Cerebellar cortex (tissue), 1 donor: Measurements from ENCODE around the gene TSGA10.
"Not testable (repeated sequence)": the region's sequence is repeated elsewhere in the genome, so short reads cannot be mapped to it uniquely, and the experiment has no call there.

Experiments used
- DNase-seq: peaks from one replicate; pipeline ENCODE4 v3.0.0-alpha.2; 2015; ENCODE audit warnings: low spot score

Gene TSGA10

DNA sequence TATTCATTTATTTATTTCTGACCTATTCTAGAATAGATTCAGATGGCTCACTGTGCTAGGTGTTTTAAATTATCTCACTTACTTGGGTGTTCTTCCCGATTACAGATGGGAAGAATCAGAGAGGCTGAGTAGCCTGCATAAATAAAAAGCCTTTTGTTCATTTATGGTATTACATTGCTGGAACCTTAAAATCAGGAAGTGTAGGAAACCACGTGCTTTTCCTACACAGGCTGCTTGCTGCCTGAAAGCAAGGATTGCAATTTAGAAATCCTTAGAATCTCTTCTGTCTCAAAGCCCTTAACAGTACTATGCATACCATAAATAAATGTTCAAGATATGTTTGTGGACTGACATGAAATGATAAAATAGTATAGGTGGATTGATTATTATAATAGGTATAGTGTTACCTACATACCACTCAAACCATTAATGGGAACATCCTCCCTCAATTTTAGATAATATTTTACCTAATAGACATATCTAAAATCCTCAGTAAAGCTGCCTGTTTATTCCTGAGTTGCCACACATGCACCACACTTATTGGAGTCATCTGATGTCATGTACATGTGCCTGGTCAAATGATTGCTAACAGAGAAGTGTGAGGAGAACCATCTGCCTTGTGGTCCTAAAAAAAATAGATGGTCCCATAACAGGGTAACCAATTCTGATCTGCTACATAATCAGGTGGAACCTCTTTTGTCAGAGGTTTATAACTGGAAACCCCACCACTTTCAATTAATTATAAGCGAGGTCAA lies 86.7 kb downstream of the TSGA10 start:
- DNase-seq, result no peak

DNA sequence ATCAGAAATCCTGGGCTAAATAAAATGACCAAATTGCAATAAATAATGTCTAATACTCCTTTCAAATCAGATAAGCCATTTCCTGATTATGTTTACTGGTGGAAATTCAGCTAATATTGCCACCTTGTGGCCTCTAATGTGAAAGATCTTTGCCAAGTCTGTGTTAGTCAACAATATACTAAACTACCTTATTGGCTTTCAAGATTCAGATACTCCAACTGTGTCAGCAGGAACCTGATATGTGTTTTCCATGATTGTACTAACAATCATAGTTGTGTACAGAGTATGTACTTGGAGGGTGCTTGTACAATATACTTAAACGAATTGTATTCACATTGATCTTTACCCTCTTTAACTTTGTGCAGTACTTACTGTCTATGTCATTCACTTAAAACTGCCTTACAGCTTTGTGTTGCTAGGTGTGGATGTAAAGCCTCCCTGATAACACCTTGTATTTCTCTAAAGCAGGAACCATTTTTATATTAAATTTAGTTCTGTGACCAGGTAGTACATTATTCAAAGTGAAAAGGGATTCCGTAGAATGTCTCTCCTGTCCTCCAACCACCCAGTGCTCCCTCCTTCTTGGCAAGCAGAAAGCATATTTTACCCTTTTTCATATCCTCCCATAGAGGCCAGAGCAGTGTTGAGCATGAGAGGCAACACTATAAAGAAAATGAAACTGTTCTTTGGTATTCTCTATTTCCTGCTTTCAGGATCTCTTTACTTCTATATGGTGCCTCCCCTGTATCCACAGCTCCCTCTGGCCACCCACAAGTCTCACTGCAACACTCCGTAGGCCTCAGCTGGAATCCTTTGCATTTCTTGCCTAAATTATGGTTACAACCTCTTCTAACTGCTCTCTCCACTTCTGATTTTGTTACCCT lies 88.4 kb downstream of the TSGA10 start:
- peak; percentile 71 for DNase-seq

DNA sequence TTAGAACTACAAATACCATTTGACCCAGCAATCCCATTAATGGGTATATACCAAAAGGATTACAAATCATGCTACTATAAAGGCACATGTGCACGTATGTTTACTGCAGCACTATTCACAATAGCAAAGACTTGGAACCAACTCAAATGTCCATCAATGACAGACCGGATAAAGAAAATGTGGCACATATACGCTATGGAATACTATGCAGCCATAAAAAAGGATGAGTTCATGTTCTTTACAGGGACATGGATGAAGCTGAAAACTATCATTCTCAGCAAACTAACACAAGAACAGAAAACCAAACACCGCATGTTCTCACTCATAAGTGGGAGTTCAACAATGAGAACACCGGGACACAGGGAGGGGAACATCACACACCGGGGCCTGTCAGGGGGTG lies 105.6 kb downstream of the TSGA10 start:
- not testable (repeated sequence) for DNase-seq

DNA sequence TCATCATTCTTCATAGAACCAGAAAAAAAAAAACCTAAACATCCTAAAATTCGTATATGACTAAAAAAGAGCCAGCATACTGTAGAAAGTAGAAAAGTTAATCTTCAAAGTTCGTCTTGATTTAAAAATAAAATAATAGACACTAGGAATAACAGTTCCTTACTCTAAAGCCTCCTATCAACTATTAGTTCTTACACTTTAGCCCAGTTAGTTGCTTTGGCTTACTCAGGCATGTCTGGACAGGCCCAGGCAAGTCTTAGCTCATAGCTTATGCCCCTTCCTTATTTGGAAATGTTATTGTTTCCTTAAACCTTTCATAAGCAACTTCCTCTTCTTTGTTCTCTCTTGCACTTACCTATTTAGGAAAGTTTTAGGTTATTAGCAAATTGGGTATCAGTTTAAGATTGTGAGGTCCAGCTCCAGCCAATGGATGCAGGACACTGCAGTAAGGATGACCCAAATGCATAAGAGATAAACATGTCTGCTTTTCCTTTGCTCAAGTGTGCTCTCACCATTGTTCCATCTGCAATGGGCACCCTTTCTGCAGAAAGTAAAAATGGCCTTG lies 113.9 kb downstream of the TSGA10 start:
- not testable (repeated sequence) for DNase-seq

DNA sequence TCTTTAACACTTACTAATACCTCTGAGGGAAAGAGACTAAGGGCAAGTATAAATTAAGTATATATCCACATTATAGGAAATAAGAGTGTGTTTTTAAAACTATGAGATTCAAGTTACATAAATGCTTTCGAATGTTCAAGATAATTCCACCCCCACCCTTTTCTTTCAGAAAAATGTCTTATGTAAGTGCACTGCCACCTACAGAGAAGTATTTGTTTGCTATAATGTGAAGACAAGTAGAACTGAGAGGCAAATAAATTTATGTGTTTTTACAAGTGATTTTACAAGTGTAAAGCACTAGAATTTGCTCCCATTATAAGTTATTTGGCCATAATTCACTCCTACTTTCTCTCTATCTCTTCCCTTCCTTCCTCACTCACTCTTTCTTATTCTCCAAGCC lies 118.8 kb downstream of the TSGA10 start:
- DNase-seq, result no peak

DNA sequence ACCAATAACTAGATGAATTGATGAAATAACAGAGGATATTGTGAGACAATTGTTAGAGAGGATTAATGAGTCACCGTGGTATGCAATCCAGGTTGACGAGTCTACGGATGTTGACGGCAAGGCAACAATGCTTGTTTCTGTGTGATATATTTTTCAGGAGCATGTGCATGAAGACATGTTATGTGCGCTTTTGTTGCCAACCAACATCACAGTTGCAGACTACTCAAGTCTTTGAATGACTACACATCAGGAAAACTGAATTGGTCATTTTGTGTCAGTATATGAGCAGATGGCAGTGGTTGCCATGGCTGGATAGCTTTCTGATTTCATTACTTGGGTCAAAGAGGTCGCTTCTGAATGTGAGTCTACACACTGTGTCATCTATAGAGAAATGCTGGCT lies 122.0 kb downstream of the TSGA10 start:
- no peak for DNase-seq

DNA sequence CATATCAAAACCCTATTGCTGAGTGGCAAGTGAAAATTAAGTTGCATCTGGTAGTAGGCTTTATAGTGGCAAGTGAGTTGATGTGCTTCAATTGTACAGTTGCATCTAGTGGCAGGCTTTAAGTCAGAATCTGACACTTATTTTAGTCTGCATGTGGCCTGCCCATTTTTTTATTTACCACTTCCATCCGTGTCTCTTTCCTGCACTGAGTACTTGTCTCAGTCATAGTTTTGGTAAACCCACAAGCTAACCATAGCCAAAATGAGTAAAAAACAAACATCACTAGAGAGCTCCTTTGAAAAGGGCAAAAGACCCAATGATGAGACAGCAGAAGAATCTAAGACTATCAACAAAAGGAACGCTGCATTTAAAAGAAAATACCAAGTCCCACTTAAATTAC lies 122.7 kb downstream of the TSGA10 start:
- no peak for DNase-seq

DNA sequence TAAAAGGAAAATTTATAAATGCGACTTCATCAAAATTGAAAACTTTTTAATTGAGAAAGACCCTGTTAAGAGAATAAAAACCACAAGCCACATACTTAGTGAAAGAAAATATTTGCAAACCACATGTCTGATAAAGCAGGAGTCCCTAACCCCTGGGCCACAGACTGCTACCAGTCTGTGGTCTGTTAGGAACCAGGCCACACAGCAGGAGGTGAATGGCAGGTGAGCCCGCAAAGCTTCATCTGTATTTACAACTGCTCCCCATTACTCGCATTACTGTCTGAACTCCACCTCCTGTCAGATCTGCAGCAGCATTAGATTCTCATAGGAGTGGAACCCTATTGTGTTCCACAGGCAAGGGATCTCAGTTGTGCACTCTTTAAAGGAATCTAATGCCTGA lies 123.3 kb downstream of the TSGA10 start:
- no peak for DNase-seq

DNA sequence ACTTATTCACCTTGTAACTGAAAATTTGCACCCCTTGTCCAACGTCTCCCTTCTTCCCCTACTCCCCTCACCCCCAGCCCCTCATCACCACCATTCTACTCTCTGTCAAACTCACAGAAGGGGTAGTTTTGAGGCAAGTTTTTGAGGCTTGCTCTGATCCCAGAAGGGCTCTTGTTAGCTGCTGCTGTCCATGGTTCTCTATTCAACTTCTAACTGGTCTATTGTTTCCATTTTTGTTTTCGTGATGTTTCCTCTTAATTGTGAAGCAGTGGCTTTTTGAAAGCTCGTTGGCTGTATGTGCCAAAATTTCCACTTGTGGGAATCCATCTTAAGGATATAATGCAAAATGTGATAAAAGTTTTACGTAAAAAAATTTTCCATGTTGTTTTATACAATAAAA lies 126.2 kb downstream of the TSGA10 start:
- DNase-seq, result no peak

DNA sequence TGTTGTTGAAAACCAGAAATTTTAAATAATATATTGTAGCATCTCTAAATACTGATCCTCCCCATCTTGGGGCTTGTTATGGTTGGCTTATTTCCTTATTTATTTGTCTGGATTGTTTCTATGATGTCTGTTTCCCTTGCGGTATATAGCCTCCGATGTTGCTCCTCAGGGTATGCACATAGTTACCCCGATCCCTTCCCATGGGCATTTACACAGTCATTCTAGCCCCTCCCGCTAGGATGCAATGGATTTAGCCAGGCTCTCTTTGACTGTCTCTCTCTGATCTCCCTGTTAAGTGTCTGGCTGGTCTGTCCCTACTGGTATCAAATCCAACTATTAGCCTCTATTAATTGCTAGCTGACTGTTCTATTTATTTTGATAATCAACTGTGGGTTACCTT lies 126.9 kb downstream of the TSGA10 start:
- DNase-seq, result no peak

DNA sequence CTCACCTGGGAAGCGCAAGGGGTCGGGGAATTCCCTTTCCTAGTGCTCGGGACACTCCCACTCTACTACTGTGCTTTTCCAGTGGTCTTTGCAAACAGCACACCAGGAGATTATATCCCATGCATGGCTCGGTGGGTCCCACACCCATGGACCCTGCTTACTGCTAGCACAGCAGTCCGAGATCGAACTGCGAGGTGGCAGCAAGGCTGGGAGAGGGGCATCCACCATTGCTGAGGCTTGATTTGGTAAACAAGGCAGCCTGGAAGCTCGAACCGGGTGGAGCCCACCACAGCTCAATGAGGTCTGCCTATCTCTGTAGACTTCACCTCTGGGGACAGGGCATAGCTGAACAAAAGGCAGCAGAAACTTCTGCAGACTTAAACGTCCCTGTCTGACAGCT lies 154.0 kb downstream of the TSGA10 start:
- no peak for DNase-seq

DNA sequence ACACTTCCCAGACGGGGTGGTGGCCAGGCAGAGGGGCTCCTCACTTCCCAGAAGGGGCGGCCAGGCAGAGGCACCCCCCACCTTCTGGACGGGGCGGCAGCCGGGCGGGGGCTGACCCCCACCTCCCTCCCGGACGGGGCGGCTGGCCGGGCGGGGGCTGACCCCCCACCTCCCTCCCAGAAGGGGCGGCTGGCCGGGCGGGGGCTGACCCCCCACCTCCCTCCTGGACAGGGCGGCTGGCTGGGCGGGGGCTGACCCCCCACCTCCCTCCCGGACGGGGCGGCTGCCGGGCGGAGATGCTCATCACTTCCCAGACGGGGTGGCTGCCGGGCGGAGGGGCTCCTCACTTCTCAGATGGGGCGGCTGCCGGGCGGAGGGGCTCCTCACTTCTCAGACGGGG lies 166.0 kb downstream of the TSGA10 start:
- DNase-seq, result not testable (repeated sequence)

DNA sequence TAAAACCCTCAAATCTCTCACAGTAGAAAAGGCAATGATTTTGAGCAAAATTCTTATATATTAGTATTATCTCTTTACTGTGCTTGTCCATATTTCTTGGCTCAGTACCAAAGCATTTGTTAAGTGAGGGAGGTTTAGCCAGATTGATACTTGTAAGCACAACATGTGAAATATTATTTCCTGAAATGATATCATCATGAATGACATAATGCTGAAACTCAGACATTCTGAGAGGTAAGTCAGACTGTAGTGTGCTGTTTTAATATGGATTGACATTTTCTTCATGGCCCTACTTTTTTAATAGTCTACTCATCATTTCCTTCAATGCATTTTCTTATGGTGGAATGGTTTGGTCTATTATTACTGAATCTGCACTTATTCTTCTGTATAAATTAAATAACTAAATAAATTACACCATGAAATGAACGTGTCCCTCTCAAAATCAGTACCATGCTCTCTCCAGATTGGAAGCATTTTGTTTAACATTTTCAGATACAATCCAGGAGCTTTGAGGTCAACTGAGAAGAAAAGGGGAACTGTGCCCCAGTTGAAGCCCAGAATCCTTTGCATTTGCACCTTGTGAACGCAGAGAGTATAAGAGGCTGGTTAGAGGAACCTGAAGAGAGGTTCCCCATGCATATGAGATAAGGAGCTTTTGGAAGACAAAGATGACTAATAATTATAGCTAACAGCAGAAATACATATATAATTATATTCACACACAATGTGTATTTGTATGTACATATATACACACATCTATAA lies 168.7 kb downstream of the TSGA10 start:
- DNase-seq, result no peak

DNA sequence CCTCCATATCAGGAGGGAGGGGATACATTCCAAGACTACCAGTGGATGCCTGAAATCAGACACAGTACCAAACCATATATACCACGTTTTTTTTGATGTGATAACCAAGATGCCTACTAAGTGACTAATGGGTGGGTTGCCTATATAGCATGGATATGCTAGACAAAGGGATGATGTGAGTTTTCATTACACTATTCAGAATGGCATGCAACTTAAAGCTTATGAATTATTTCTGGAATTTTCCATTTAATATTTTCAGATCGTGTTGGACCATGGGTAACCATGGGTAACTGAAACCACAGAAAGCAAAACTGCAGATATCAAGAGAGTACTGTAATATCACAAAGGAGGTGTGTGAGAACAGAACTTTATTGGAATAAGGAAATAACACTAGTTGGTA lies 179.1 kb downstream of the TSGA10 start:
- DNase-seq, result no peak

DNA sequence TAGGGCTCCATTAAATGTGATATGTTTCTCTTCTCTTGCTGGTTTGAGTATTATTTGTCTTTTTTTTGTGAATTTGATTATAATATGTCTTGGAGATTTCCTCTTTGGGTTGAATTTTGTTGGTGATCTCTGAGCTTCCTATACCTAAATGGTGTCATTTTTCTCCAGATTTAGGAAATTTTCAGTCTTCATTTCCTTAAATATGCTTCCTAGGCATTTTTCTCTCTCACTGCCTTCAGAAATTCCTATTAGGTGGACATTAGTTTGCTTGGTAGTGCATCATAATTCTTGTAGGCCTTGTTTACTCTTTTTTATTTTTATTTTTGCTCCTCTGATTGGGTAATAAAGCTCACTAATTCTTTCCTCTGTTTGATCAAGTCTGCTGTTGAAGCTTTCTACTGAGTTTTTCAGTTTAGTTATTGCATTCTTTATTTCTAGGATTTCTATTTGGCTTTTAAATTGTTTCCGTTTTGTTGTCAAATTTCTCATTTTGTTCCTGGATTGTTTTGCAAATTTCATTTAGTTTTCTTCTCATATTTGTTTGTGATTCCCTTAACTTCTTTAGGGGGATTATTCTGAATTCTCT lies 182.1 kb downstream of the TSGA10 start:
- no peak for DNase-seq

DNA sequence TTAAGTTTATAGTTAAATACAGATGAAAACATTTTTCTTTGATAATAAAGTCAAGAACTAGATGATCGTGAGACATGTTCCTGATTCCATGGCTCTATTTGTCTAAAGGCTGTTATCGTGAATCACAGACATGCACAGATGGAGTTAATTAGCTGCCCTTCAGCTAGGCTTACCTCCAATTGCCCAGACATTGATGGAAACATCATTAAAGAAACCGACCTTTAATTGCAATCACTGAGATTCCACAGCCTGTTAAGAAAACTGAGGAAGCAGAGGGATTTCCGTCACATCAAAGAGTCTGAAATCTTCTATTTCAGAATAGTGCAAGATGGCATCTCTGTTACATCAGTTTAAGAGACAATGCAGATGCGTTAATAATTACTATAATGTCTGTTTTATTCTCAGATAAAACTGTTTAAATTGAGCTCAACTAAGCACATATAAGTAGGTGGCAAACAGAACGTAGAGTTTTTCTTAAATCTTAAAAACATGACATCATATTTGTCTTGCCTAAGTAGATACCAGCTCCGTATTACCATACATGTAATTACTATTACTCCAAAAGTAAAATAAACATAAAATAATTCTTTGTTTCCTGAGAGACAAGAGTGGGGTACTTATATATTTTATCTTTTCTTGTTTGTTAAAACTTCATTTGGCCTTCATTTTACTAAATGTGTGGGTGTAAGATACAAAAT lies 194.8 kb downstream of the TSGA10 start:
- DNase-seq, result peak; percentile 31

DNA sequence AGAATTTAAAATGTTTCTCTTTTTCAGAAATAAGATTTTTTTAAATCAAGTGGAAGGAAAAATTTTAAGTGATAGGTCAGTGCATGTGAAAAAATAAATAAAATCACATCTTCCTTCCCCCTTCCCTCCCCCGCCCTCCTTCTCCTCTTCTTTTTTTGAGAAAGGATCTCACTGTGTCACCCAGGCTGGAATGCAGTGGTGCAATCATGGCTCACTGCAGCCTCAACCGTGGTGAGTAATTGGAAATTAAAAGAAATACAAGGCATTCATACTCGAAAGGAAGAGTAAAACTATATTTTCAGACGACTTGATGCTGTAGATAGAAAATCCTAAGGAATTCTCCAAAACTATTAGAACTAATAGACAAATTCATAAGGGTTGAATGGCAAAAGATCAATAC lies 201.8 kb downstream of the TSGA10 start:
- DNase-seq, result no peak

DNA sequence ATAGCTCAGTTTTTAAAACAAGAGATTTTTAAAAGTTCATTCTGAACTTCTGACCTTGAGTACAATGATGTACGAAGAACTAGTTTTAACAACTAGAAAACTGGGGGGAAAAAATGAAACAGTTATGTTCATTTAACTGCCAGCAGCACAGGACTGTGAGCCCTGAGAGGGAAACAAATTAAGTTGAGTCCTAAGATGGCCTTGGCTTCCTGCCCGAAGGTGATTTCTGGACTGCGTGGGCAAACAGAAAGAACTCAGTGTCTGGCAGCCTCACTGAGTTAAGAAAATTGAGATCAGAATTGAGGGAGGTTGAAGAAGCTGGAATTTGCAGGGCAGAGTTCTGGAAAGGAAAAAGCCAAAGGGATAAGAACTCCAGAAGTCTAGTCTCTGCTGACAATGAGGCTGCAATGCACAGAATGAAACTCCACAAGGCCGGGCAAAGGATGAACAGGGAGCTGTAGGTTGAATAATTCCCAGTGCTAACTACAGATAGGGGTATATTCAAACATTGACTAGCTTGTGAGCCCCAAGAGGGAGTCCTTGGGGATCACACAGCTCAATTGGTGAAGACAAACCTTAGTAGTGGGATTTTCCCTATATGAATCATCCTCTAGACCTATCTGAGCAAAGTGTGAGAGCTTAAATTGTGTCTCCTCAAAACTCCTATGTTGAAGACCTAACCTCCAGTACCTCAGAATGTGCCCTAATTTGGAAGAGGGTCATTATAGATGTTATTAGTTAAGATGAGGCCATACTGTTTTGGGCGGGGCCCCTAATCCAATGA lies 205.6 kb downstream of the TSGA10 start:
- no peak for DNase-seq

DNA sequence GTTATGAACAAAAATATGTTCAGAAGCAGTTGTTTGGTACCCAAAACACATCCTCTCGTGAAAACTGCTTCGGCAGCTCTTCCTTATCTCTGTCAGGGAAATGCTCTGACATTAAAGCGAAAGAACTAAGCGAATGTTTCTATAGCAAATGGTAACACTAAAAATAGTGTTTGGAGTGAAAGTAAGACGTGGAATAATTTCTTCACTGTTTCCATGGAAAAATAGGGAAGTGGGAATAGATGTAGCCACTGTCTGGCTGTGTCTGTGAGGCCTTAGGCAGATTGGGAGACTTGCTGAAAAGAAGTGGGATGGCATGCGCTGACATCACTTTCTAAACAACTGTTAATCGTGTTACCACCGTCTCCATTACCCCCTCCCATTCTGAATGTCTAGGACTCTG lies 207.2 kb downstream of the TSGA10 start:
- DNase-seq, result no peak
